GM12891 (cell line): Measurements from ENCODE around the gene GFRA1.

Experiments used
- DNase-seq: peaks from one replicate; pipeline ENCODE4 v3.0.0; 2011; ENCODE audit warnings: low spot score; ENCODE audit not compliant: insufficient read length
- FAIRE-seq: peaks from 2 replicates; lab custom pipeline; 2011; peaks lifted over from hg19 to GRCh38; lab: Jason Lieb, UNC
- PAX5 ChIP-seq: IDR thresholded peaks from 2 replicates; pipeline ENCODE4 v1.6.1; 2011; ENCODE audit warnings: low read length, moderate library complexity, mild to moderate bottlenecking; ENCODE audit not compliant: insufficient read depth, severe bottlenecking
- POLR2A ChIP-seq: IDR thresholded peaks from 2 replicates; pipeline ENCODE4 v1.6.1; 2011; ENCODE audit warnings: low read depth, low read length, control low read depth
- POLR2AphosphoS5 ChIP-seq: IDR thresholded peaks from 2 replicates; pipeline ENCODE4 v1.6.1; 2011; ENCODE audit warnings: low read depth, low read length, control low read depth
- POU2F2 ChIP-seq: IDR thresholded peaks from 2 replicates; pipeline ENCODE4 v1.6.1; 2011; ENCODE audit warnings: low read depth, mild to moderate bottlenecking, control low read depth, low read length, moderate library complexity
- SPI1 ChIP-seq: IDR thresholded peaks from 2 replicates; pipeline ENCODE4 v1.6.1; 2011; ENCODE audit warnings: low read depth, low read length, control low read depth
- TAF1 ChIP-seq: IDR thresholded peaks from 2 replicates; pipeline ENCODE4 v1.6.1; 2011; ENCODE audit warnings: low read depth, low read length, control low read depth

Gene GFRA1

DNA sequence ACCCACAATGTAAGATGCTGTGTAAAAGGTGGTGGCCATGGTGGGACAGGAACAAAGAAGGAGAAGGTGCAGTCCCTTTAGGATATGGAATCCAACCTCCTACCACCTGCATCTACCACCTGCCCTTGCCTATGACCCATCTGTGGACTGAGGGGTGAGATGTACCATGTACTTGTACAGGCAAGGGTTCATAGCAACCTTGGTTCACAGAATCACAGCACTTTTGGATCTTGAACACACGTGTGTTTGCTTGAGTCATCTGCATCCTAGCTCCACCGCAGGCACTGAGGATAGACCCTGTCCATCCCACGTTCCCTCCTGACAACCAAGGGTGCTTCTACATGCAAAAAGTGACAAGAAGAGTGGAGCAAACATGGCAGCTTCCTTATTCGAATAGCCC, 162.3 kb downstream of the GFRA1 start:
- no peak for FAIRE-seq
- DNase-seq = no peak
- TF ChIP-seq PAX5 = no peak
- no peak for TF ChIP-seq POU2F2
- TF ChIP-seq TAF1 = no peak
- no peak for TF ChIP-seq POLR2A
- TF ChIP-seq SPI1 = no peak
- no peak for TF ChIP-seq POLR2AphosphoS5

DNA sequence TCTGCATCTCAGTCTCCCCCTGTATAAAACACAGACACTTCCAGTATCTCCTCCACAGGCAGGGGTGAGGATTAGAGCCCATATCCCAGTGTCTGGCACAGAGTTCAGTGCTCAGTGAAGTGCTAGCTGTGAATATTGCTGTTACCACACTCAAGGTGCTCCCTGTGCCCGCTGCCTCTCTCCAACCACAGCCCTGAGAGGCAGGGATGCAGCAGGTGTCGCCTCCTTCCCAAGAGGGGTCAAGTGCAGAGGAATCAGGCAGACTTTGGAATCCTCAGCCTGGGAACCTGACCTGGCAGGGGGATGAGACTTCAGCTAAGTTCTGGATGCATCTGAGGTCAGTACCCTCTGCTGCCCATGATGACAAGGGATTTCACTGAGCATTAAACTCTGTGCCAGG, 163.1 kb downstream of the GFRA1 start:
- FAIRE-seq = no peak

DNA sequence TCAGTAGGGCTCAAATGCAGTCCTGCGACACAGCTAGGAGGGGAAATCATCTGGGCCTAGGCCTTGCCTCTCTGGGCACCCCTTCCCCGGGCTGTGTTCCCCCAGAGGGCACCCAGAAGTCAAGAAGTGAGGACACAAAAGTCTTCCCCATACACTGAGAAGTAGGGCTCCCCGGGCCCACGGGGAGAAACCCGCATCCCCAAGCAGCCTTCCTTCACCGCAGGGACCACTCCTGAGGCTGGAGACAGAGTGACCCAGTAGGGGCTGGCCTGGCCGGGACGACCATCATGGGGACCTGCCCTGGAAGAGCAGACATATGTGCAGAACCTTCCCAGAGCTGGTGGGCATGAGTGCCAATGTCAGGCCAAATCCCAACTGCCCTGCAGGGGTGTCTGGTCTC, 163.5 kb downstream of the GFRA1 start:
- DNase-seq (no peak), FAIRE-seq (no peak)
- TF ChIP-seq PAX5 (no peak), POLR2A (no peak), POLR2AphosphoS5 (no peak), POU2F2 (no peak), TAF1 (no peak), SPI1 (no peak)

More for the DNA sequence above, 163.1 kb downstream of the GFRA1 start:
- TF ChIP-seq TAF1 (no peak), POLR2A (no peak), POLR2AphosphoS5 (no peak), SPI1 (no peak), POU2F2 (no peak), PAX5 (no peak)
- no peak for DNase-seq

DNA sequence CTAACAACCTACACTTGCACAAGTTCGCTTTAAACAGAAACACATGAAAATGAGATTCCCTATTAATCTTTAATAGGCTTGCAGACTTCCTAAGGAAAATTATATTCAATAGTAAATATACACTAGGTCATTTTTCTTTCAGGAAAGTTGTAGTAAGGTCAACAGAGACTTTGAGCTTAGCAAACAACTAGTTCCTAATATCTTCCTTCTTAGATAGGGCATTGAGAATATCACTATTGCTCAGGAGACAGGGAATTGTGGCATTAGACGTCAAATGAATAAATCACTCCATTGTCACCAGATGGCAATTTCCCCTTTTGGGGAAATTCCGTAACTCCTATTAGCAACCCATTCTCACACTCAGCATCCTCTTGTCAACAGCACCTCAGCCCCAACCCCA, 164.9 kb downstream of the GFRA1 start:
- DNase-seq = no peak
- no peak for FAIRE-seq
- TF ChIP-seq POLR2AphosphoS5 (no peak), POLR2A (no peak), SPI1 (no peak), PAX5 (no peak), POU2F2 (no peak), TAF1 (no peak)

DNA sequence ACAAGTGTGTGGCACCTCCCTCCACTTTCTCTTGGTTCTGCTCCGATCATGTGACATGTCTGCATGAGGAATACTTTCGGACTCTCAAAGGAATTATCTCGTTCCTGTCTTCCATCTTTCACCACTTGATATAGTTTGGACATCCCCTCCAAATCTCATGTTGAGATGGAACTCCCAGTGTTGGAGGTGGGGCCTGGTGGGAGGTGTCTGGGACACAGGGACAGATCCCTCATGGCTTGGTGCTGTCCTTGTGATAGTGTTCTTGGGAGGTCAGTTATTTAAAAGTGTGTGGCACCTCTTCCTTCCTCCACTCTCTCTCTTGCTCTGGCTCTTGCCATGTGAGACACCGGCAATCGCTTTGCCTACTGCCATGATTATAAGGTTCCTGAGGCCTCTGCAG, 166.4 kb downstream of the GFRA1 start:
- DNase-seq (no peak), FAIRE-seq (no peak)
- no peak for TF ChIP-seq POLR2AphosphoS5
- TF ChIP-seq POLR2A = no peak
- no peak for TF ChIP-seq TAF1
- no peak for TF ChIP-seq SPI1
- no peak for TF ChIP-seq POU2F2
- no peak for TF ChIP-seq PAX5

DNA sequence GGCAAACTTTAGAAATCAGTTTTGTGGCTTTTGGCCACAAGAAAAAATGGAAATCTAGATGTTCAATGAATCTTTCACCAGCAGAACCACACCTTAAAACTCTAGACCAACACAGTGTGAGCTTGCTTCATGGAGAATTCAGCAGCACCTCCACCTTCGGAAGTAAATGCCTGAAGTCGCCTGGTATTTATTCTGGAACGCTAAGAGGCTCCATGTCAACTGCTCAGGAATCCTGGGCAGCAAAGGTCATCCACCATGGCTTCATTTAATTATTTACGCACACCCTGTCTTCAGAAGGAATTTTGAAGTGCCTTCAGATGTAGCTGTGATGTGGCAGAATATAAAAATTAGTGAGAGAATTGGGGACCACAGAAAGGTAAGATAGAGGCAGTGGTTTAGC, 167.7 kb downstream of the GFRA1 start:
- DNase-seq = no peak
- TF ChIP-seq POLR2A (no peak), TAF1 (no peak), POLR2AphosphoS5 (no peak), SPI1 (no peak), PAX5 (no peak), POU2F2 (no peak)
- FAIRE-seq = no peak

DNA sequence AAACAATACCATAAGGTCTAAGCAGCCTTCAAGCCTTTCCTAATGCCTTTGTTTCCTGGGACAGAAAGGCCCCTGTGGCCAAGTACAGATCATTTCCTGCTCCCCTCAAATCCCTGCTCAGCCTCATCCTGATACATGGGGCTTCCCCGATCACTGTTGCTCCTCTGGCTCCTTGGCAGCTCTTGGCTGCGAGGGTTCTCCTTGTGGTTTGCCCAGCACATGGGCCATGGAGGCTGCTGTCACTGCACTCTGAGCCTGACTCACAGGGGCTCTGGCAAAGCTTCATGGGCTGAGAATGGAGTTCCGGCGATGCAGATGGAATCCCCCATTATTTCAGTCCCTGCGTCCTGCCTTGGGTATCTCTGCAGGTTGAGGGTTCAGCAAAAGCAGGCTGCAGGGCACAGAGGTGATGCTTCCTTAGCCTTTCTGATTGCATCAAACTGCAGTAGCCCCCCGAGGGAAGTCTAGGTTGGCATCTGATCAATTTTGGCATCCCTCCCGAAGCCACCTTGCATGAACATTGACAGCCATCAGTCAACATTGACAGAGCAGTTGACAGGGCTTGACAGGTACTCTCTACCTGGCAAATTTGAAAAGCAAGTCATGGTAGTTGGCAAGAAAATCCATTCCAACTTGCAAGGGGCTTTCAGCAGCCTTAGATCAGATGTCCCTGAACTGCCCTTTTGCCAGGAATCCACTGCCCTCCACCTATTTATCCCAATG, 168.6 kb downstream of the GFRA1 start:
- no peak for TF ChIP-seq POLR2A
- TF ChIP-seq TAF1 = no peak
- TF ChIP-seq POLR2AphosphoS5 = no peak
- TF ChIP-seq POU2F2 = no peak
- DNase-seq = no peak

DNA sequence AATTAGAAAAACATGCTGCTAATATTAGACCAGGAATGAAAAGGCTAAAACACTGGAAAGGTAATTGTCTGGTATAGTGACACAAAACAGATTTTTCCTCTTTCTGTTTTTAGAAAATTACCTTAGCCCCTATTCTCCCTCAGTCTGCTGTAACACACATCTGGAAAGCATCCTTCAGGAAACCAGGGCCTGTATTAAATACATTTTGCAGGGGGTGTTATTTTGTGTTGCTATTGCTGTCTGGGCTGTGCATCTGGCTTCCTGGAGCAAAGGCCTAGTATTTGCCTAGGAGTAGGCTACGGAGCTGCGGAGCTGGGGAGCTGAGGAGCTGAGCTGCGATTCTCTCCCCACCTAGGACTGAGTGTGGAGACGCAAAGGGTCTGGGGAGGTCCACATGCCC, 169.3 kb downstream of the GFRA1 start:
- no peak for DNase-seq
- FAIRE-seq = no peak
- no peak for TF ChIP-seq SPI1
- no peak for TF ChIP-seq POLR2A
- no peak for TF ChIP-seq POU2F2
- TF ChIP-seq PAX5 = no peak
- TF ChIP-seq POLR2AphosphoS5 = no peak
- TF ChIP-seq TAF1 = no peak

More for the DNA sequence above, 168.6 kb downstream of the GFRA1 start:
- no peak for FAIRE-seq

DNA sequence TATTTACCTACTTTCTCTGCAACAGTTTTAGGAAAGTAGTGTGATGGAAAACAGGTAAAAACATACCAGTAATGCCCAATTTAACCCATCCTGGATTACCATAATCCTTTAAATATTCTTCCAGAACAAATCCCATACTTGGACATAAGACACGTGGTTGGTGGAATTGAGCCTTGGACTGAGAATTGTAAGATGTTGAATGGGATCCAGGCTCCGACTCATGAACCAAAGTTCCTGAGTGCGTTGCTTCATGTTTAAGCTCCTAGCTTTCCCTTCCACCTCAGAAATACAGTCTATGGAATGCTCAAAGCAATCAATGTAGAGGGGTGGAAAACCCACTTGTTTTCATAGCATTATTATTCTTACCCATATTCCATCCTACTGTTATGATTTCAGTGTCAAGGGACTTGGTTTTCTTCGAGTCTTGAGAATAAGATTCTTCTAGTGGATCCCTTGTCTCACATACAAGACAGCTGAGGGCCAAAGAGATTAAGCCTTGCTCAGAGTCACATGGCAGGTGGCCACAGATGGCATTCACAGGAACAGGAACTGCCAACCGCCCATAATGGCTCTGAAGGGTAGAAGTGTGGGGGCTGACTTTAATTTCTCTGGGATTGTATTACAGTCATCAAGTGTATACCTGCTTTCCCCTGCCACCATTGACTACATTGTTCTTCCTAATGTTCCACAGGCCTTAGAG, 171.2 kb downstream of the GFRA1 start:
- no peak for TF ChIP-seq POLR2A
- FAIRE-seq (no peak), DNase-seq (no peak)

DNA sequence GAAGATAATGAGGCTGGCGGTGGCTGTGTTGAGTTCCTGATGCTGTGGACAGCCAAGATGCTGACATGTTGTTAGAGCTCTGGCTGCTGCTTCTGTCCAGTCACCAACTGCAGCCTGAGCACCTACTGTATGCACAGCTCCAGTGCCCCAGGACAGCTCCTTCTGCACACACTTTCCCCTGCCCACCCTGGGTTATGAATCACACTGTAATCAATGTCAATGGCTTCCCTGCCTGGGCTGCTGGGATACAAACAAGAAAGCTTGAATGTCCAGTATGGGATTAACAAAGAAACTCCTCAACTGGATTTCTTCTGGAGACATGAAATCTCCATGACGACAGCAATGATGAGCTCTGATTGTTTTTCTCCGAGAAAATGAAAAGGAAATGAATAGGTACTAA, 172.0 kb downstream of the GFRA1 start:
- DNase-seq (no peak), FAIRE-seq (no peak)
- TF ChIP-seq POLR2A (no peak), PAX5 (no peak), POLR2AphosphoS5 (no peak), TAF1 (no peak), SPI1 (no peak), POU2F2 (no peak)
